Measurements from ENCODE around the gene TUFM. TPM values are rescaled to one million over a fixed set of nuclear protein-coding genes. Genes with fewer than 3 reads are reported as not detected.

The TUFM gene
- total RNA-seq (2021; fragmentation: NEBNext Ultra II Directional; extraction: Animal tissue kit (Norgen Biotek cat#: 25700)), result 243 and 249 TPM in 2 replicates
- polyA plus RNA-seq (2011; rRNA removed), result 216 and 283 TPM in 2 replicates
- 216 TPM for polyA plus RNA-seq (2011; cell fraction: cytosol; rRNA removed)
- 375 TPM for polyA plus RNA-seq (2011; cell fraction: nucleus; rRNA removed)
- polyA plus RNA-seq (2012, experiment 1 of 2), result 252 to 300 TPM (median 277 TPM) in 4 replicates
- 261 TPM for polyA plus RNA-seq (2012, experiment 2 of 2)
- 233 TPM for polyA plus RNA-seq (2013, experiment 1 of 2)
- polyA plus RNA-seq (2013, experiment 2 of 2), result 250 TPM
- 76.3 and 102 TPM in 2 replicates for polyA minus RNA-seq (2011; rRNA and poly(A)+ RNA removed)
- polyA minus RNA-seq (2011; cell fraction: cytosol; rRNA and poly(A)+ RNA removed), result 74.2 TPM
- 65.9 TPM for polyA minus RNA-seq (2011; cell fraction: nucleus; rRNA and poly(A)+ RNA removed)
- long read RNA-seq, experiment 1, transcript TUFM-204 (3 exons, 814 nt), result minor isoform, 19 of 298 reads
- long read RNA-seq, experiment 1, transcript TUFM-201 (10 exons, 2,071 nt), result major isoform, 112 of 298 reads
- long read RNA-seq, experiment 1, partial matches to known transcripts, result 137 of 298 reads
- long read RNA-seq, experiment 1, other reads (novel, unspliced or antisense), result 30 of 298 reads
- long read RNA-seq, experiment 2, transcript TUFM-201 (10 exons, 2,071 nt), result major isoform, 232 of 264 reads
- long read RNA-seq, experiment 2, partial matches to known transcripts, result 20 of 264 reads
- long read RNA-seq, experiment 2, other reads (novel, unspliced or antisense), result 11 of 264 reads

DNA sequence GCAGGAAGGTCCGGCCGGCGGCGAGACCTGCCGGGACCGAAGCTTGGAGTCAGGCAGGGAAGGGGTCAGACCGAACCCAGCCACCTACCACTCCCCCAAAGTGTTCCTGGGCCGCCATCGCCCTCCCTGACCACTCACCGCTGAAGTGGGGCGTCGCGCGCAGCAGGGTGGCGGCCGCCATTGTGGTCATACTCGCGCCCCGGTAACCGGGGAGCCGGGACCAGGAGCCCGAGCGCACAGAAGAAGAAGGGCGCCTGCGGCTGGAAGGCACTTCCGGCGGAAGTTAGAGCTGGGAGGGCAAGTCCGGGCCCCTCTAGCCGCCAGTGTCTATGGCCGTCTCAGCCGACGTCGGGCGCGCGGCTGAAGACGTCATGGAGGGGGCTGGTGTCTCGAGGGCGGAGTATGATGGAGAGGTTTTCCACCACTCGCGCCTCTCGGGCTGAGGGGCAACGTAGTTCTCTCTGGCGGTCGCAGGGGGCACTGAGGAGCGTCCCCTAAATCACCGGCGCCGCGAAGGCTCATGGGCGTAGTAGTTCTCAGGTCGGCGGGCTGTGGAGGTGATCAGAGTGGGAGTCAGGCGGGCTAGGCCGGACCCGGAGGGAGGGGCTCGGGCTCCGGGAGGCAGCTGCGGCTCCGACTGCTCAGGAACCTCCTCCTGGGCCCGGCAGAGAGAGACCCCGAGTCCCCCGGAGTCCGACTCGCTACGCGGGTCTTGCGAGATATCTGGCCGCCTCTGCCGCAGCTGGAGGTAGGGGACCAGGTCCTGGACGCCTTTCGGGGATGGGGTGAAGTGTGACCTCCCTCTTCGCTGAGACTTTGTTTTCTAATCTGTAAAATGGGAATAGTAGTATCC lies at the start of gene TUFM:
Gene TUFM (minus strand): TSS at position 269 of the 853 bp plus-strand sequence. CDS start 79 bp downstream, at position 190.
- peak within 1 kb of the TSS; percentile 99 for H4K8ac ChIP-seq (ENCODE audit: extremely low read depth, insufficient read depth, low read length)
- H3K23ac ChIP-seq (ENCODE audit: insufficient read length), result no peak within 1 kb of the TSS
- peak within 1 kb of the TSS; percentile 87 to 99 (median 98) for H3K4me3 ChIP-seq (ENCODE audit: extremely low read depth in 1 of 4, insufficient read depth in 2 of 4, low read depth in 3 of 4, low read length in 4 of 4)
- peak within 1 kb of the TSS; percentile 74 to 91 (median 82) for H3K9ac ChIP-seq (replicated peaks in 1 of 4; ENCODE audit: extremely low read depth in 1 of 4, low read depth in 3 of 4, low read length in 3 of 4)
- H3K18ac ChIP-seq (ENCODE audit: extremely low read depth, low read length), result peak within 1 kb of the TSS; percentile 93
- peaks cover 0 to 7% (median 3%) of the 10 kb centered on the region in 4 experiments; a peak in 5 of 7 replicates for H3K4me1 ChIP-seq (replicated peaks in 1 of 4; ENCODE audit: control insufficient read depth in 3 of 4, insufficient read depth in 4 of 4, low read length in 3 of 4)
- peaks cover 14% of the 10 kb centered on the region for H3K23me2 ChIP-seq (ENCODE audit: low read depth, low read length)
- H3K4me2 ChIP-seq (ENCODE audit: insufficient read depth in 1 of 2, low read depth in 2 of 2, low read length in 2 of 2), result peak within 1 kb of the TSS; percentile 71 to 98
- H3K14ac ChIP-seq (ENCODE audit: insufficient read length), result no peak within 1 kb of the TSS
- H2AK5ac ChIP-seq (ENCODE audit: low read depth, low read length), result peak within 1 kb of the TSS; percentile 75
- H4K20me1 ChIP-seq (replicated peaks in 1 of 2; ENCODE audit: control insufficient read depth in 1 of 2, insufficient read depth in 2 of 2, low read length in 2 of 2), result peaks cover 2 to 14% of the 10 kb centered on the region in 2 experiments
- H3K79me2 ChIP-seq (ENCODE audit: control insufficient read depth in 1 of 2, insufficient read depth in 2 of 2, low read length in 2 of 2), result peaks cover 0 to 20% of the 10 kb centered on the region in 2 experiments; a peak in 3 of 4 replicates
- no peaks in the 10 kb centered on the region for H3K27me3 ChIP-seq (replicated peaks in 1 of 4; ENCODE audit: control insufficient read depth in 3 of 4, extremely low read depth in 1 of 4, insufficient read depth in 3 of 4, low read length in 3 of 4)
- H2BK5ac ChIP-seq (ENCODE audit: low read depth, low read length), result peak within 1 kb of the TSS; percentile 95
- H2BK20ac ChIP-seq (ENCODE audit: low read length), result 0 out of 2 replicates have a peak within 1 kb of the TSS, but pooled peaks have one; percentile 18
- H2BK120ac ChIP-seq (replicated peaks; ENCODE audit: low read depth, low read length), result no peak within 1 kb of the TSS
- 3% methylated on average over 58 of the region's 73 CpGs; no CpG with 5 or more reads in 1 of the 2 experiments for WGBS, 2 experiments (ENCODE audit: extremely low coverage in 1 of 2, insufficient coverage in 1 of 2, insufficient read length in 1 of 2, insufficient replicate concordance in 2 of 2, low coverage in 1 of 2, low lambda C conversion rate in 2 of 2, missing lambda C conversion rate in 1 of 2)
- peak; percentile 95 to 98 for DNase-seq (ENCODE audit: low read depth in 1 of 2, low spot score in 2 of 2)
- 0 out of 2 replicates have a peak, but pooled peaks cover 2% of the 10 kb centered on the region for H3K79me1 ChIP-seq (ENCODE audit: low read depth, low read length)
- H2BK15ac ChIP-seq (ENCODE audit: low read length), result no peak within 1 kb of the TSS
- ChIA-PET CTCF (ENCODE audit: partially characterized antibody) (interaction anchor here (0.9 to 4.8 kb wide), 16 partner anchors 8 to 127 kb away, joined by 3 to 34 read pairs (median 6); partner anchors contain the start of genes NFATC2IP and SH2B1), POLR2A (ENCODE audit: partially characterized antibody) (interaction anchor here (0.6 to 23.4 kb wide), 13 partner anchors 8 to 128 kb away, joined by 3 to 756 read pairs (median 4); partner anchors contain the start of genes ATP2A1, ATXN2L and SH2B1)
- peak within 1 kb of the TSS; percentile 86; the same call in 1 of the 2 replicates for H2AFZ ChIP-seq (ENCODE audit: low read length)
- peaks cover 17 to 32% (median 28%) of the 10 kb centered on the region in 4 experiments for H3K36me3 ChIP-seq (ENCODE audit: control insufficient read depth in 2 of 4, insufficient read depth in 4 of 4, low read length in 3 of 4)
- H3K27ac ChIP-seq (ENCODE audit: low read depth, low read length), result peak within 1 kb of the TSS; percentile 70; the same call in 1 of the 2 replicates
- H3K56ac ChIP-seq (replicated peaks; ENCODE audit: insufficient read length, low read depth, low read length), result peak within 1 kb of the TSS; percentile 82
- H3K9me3 ChIP-seq (ENCODE audit: insufficient read depth in 2 of 2, low read depth in 1 of 2, low read length in 1 of 2), result no peaks in the 10 kb centered on the region
- FAIRE-seq, result peak; percentile 48
- H4K91ac ChIP-seq (replicated peaks; ENCODE audit: insufficient read length, low read length), result peak within 1 kb of the TSS; percentile 91
- H4K5ac ChIP-seq (ENCODE audit: insufficient read length, low read depth, low read length), result peak within 1 kb of the TSS; percentile 92
- H2BK12ac ChIP-seq (ENCODE audit: low read depth, low read length), result peak within 1 kb of the TSS; percentile 75
- peak within 1 kb of the TSS; percentile 98 for H3K4ac ChIP-seq (replicated peaks; ENCODE audit: insufficient read length, low read depth, low read length)
- TF ChIP-seq SIX5 (IDR thresholded peaks at IDR 0.05; ENCODE audit: low read depth, low read length) (peak; percentile 64), FOSL1 (IDR thresholded peaks at IDR 0.05; ENCODE audit: insufficient read depth, low read depth, low read length) (no peak), RAD21 (IDR thresholded peaks at IDR 0.05 in 1 of 2, conservative IDR thresholded peaks at IDR 0.05 in 1 of 2; ENCODE audit: low read depth in 2 of 2, low read length in 2 of 2) (peak; percentile 32 to 36; a peak in 3 of 4 replicates), SUZ12 (IDR thresholded peaks at IDR 0.05; ENCODE audit: low read length) (no peak), ZNF274 (IDR thresholded peaks at IDR 0.05; ENCODE audit: borderline replicate concordance, extremely low read depth, low read length) (no peak), GTF2F1 (IDR thresholded peaks at IDR 0.05; ENCODE audit: borderline replicate concordance, low read depth, low read length) (peak; percentile 22; the same call in 1 of the 2 replicates)

Measured in H1 (cell line).